ENCODE data around the gene NTNG1.
"Not testable (repeated sequence)": the region's sequence is repeated elsewhere in the genome, so short reads cannot be mapped to it uniquely, and the experiment has no call there.

NTNG1 gene

GRCh38 chr1:107200631-107201030 is 59.8 kb downstream of the NTNG1 start:
- DNase-seq = no peak

- DNase-seq = no peak
Observed at GRCh38 chr1:107202007-107202406, 61.2 kb downstream of the NTNG1 start.

GRCh38 chr1:107213225-107213624 is 72.4 kb downstream of the NTNG1 start:
- no peak for DNase-seq

- no peak for DNase-seq
Observed at GRCh38 chr1:107220036-107220435, 79.2 kb downstream of the NTNG1 start.

GRCh38 chr1:107225706-107226105 is 84.9 kb downstream of the NTNG1 start:
- no peak for DNase-seq

GRCh38 chr1:107228704-107229371 is 88.0 kb downstream of the NTNG1 start:
- DNase-seq = no peak

- DNase-seq = no peak
Observed at GRCh38 chr1:107229711-107230110, 88.9 kb downstream of the NTNG1 start.

GRCh38 chr1:107230121-107230520 is 89.3 kb downstream of the NTNG1 start:
- no peak for DNase-seq

GRCh38 chr1:107231291-107231690 is 90.5 kb downstream of the NTNG1 start:
- DNase-seq = no peak

GRCh38 chr1:107232426-107232825 is 91.6 kb downstream of the NTNG1 start:
- no peak for DNase-seq

GRCh38 chr1:107236760-107237159 is 95.9 kb downstream of the NTNG1 start:
- not testable (repeated sequence) for DNase-seq

- no peak for DNase-seq
Observed at GRCh38 chr1:107243461-107243860, 102.6 kb downstream of the NTNG1 start.

- no peak for DNase-seq
Observed at GRCh38 chr1:107244709-107245500, 104.1 kb downstream of the NTNG1 start.

- no peak for DNase-seq
Observed at GRCh38 chr1:107246775-107247345, 106.0 kb downstream of the NTNG1 start.

GRCh38 chr1:107247679-107248078 is 106.8 kb downstream of the NTNG1 start:
- no peak for DNase-seq

GRCh38 chr1:107250169-107250568 is 109.3 kb downstream of the NTNG1 start:
- no peak for DNase-seq

- no peak for DNase-seq
Observed at GRCh38 chr1:107251083-107251482, 110.2 kb downstream of the NTNG1 start.

- no peak for DNase-seq
Observed at GRCh38 chr1:107251839-107252238, 111.0 kb downstream of the NTNG1 start.

GRCh38 chr1:107252271-107252670 is 111.4 kb downstream of the NTNG1 start:
- no peak for DNase-seq

- no peak for DNase-seq
Observed at GRCh38 chr1:107254306-107254705, 113.5 kb downstream of the NTNG1 start.

GRCh38 chr1:107255469-107255868 is 114.6 kb downstream of the NTNG1 start:
- no peak for DNase-seq

- DNase-seq = no peak
Observed at GRCh38 chr1:107262467-107263286, 121.8 kb downstream of the NTNG1 start.

GRCh38 chr1:107263291-107263915 is 122.6 kb downstream of the NTNG1 start:
- DNase-seq = no peak

Measured in HCEC 1CT (cell line).